GM21737 (cell line): ENCODE data around the gene RHPN2.
"Not testable (repeated sequence)": the region's sequence is repeated elsewhere in the genome, so short reads cannot be mapped to it uniquely, and the experiment has no call there.

Source experiments
- ATAC-seq: cut with Tn5 transposase; IDR thresholded peaks from one replicate; pipeline ENCODE4 v1.9.1; 2021; ENCODE audit warnings: mild to moderate bottlenecking, moderate library complexity; ENCODE audit not compliant: unreplicated experiment

Gene RHPN2

GRCh38 chr19:33066543-33066942, 1.9 kb upstream of the RHPN2 start:
- ATAC-seq, result no peak

- ATAC-seq, result peak; percentile 25
Observed at GRCh38 chr19:33064458-33064791, 263 bp downstream of the RHPN2 start.

DNA sequence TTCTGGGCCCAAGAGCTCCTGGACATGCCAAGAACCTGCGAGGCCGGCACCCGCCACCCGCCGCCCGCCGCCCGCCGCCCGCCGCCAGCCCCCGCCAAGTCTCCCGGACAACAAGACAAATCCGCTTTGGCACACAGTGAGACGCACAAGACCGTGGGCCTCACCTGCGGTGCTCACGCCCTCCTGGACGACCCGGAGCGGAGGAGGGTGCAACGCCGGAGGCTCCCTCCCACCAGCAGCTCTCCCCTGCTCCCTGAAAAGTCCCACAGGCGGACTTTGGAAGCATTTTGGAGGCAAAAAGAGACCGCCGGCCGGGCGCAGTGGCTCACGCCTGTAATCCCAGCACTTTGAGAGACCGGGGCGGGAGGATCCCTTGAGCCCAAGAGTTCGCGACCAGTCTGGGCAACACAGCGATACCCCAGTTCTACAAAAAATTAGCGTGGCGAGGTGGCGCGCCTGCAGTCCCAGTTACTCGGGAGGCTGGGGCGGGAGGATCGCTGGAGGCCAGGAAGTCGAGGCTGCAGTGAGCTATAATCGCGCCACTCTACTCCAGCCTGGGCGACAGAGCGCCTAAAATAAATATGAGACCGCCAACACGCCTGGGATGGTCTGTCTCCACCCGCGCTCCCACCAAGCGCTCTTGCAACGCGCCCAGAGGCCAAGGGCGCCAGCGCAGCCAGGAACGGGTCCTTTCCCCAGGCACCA, 783 bp downstream of the RHPN2 start:
- no peak for ATAC-seq

DNA sequence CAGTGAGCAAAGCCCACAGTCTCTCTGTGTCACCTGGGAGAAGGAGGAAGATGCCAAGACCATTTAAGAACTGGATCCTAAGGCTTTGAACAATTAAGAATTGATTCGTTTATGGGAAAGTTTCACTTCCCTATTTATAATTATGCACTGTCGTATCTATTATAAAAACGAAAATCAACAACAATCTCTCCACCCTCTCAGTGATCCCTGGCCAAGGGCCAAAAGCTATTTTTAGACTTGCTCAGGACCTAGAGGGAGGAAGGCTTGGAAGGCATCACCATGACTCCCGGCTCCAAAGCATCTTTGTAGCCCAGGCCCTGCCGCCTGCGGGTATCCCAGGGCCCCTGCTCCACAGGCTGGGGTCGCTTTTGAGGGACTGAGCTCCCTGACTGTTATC, 1.3 kb downstream of the RHPN2 start:
- no peak for ATAC-seq

- ATAC-seq, result no peak
Observed at GRCh38 chr19:33062902-33063301, 1.8 kb downstream of the RHPN2 start.

DNA sequence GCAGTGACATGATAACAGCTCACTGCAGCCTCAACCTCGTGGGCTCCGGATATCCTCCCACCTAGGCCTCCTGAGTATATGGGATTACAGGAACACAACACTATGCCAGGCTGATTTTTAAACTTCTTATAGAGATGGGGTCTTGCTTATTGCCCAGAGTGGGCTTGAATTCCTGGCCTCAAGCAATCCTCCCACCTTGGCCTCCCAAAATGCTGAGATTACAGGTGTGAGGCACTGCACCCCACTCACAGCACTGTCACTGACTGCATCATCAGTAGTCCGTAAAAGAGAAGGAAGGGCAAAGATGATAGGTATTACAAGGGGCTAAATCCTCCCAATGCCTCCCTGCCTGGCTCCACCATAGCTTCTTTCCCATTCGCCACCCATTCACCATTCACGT, 4.1 kb downstream of the RHPN2 start:
- ATAC-seq, result no peak

DNA sequence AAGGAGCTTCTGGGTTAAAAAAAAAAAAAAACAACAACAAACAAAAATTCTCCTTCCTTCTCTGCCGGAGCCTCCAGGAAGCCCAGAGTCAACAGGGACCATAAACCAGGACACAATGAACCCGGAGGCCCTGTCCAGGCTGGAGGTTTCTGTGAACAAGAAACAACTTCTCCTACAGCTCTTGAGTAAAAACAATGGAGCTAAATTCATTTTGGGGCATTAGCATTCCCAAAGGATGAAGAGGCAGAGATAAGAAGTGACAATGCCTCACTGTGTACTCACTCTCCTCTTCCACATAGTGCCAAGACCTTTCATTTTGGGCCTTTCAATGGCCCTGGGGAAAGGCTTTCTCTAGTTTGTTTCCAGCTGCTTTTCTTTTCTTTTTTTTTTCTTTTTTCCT, 9.0 kb downstream of the RHPN2 start:
- no peak for ATAC-seq

DNA sequence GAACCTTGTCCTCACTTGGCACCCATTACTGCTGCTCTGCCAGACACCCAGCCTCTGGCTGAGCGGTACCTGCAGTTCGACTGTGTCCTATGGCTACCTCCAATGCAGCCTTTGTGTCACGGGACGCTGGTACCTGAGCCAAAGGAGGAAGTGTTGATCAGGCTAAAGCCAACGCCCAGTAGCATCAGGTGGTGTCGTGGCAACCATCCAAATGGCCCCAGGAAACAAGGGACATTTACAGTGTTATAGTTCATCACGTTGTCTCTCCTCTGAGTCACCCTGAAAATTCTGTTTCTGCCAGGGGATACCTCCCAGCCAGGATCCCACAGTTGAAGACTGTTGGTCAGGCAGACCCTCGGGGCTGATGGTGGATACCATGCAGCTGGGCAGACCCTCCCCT, 10.1 kb downstream of the RHPN2 start:
- ATAC-seq, result no peak

- ATAC-seq, result no peak
Observed at GRCh38 chr19:33052352-33052972, 12.2 kb downstream of the RHPN2 start.

- ATAC-seq, result no peak
Observed at GRCh38 chr19:33050110-33050509, 14.6 kb downstream of the RHPN2 start.

GRCh38 chr19:33048806-33049676, 15.6 kb downstream of the RHPN2 start:
- ATAC-seq, result no peak

- no peak for ATAC-seq
Observed at GRCh38 chr19:33047422-33047821, 17.3 kb downstream of the RHPN2 start.

DNA sequence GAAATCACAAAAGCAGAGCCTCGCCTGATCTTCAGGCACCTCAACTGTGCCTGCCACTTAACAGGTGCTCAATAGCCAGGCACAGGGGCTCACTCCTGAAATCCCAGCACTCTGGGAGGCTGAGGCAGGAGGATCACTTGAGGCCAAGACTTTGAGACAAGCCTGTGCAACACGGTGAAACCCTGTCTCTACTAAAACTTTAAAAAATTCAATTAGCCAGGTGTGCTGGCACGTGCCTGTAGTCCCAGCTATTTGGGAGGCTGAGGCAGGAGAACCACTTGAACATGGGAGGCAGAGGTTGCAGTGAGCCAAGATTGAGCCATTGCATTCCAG, 22.9 kb downstream of the RHPN2 start:
- not testable (repeated sequence) for ATAC-seq

GRCh38 chr19:33040994-33041827, 23.5 kb downstream of the RHPN2 start:
- no peak for ATAC-seq

- no peak for ATAC-seq
Observed at GRCh38 chr19:33039815-33040214, 24.9 kb downstream of the RHPN2 start.

GRCh38 chr19:33039108-33039599, 25.5 kb downstream of the RHPN2 start:
- ATAC-seq, result no peak

GRCh38 chr19:33037168-33038025, 27.3 kb downstream of the RHPN2 start:
- not testable (repeated sequence) for ATAC-seq

GRCh38 chr19:33036370-33037167, 28.1 kb downstream of the RHPN2 start:
- ATAC-seq, result not testable (repeated sequence)

GRCh38 chr19:33035461-33035860, 29.2 kb downstream of the RHPN2 start:
- ATAC-seq, result no peak
